Measurements from ENCODE around the gene RANGRF.
A peak's percentile ranks its signal among the peaks of the same experiment; 100 is the strongest.
"Not testable (repeated sequence)": the region's sequence is repeated elsewhere in the genome, so short reads cannot be mapped to it uniquely, and the experiment has no call there.

The RANGRF gene, protein sequence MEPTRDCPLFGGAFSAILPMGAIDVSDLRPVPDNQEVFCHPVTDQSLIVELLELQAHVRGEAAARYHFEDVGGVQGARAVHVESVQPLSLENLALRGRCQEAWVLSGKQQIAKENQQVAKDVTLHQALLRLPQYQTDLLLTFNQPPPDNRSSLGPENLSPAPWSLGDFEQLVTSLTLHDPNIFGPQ

GRCh38 chr17:8288336-8289102, at the start of gene RANGRF:
Gene RANGRF, plus strand, starts transcription at chr17:8288670. Its CDS starts 119 bp downstream, at chr17:8288789.
- peak; percentile 17 to 94 (median 80) for DNase-seq

- no peak for DNase-seq
Measured at GRCh38 chr17:8243827-8244226, 44.6 kb upstream of the RANGRF start.

DNA sequence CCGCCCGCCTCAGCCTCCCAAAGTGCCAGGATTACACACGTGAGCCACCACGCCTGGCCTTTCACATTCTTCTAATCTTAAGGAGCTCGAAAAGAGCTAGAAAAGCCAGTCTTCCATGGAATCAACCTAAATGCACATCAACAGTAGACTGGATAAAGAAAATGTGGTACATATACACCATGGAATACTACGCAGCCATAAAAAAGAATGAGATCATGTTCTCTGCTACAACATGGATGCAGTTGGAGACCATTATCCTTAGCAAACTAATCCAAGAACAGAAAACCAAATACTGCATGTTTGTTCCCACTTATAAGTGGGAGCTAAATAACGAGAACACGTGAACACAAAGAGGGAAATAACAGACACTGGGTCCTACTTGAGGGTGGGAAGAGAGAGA, 43.7 kb upstream of the RANGRF start:
- no peak for DNase-seq

DNA sequence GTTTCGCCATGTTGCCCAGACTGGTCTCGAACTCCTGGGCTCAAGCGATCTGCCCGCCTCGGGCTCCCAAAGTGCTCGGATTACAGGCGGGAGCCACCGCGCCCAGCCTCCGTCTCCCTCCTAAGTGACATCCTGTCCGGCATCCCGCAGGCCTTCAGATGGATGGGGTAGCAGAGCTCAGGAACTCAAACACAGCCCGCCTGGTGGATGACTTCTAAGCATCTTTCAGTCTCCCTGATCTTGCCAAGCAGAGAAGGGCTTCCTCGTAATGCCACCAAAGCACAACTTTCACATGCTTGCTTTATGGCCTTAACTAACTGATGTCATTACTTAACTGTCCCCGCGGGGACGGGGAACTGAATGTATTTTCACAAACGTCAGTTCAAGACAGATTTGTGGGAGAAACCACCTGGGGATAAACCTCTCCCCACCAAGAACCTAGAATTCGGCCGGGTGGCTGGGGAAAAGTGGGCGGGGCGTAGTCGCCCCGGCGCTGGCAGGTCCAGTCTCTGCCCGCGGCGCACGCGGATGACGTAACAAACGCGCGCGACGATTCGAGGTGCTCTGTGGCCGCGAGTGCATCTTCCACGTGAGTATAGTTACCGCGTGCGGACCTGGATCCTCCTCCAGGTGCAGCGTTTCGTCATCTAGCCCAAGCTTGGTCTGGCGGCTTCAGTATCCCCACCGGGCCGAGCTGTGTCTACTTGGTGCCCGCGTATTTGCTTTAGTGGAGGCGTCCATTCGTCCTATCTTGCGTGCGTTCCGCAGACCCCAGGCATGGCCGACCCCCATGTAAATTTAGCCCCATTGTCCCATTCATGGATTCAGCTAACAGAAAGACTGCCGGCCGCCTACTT, 39.5 kb upstream of the RANGRF start, which contains the start of gene PFAS:
Gene PFAS (plus strand): TSS at position 539 of the 857 bp plus-strand sequence. CDS start 4,649 bp downstream, outside the sequence.
- peak; percentile 57 to 95 (median 86) for DNase-seq

GRCh38 chr17:8249621-8250500, 38.6 kb upstream of the RANGRF start:
- DNase-seq = no peak

DNA sequence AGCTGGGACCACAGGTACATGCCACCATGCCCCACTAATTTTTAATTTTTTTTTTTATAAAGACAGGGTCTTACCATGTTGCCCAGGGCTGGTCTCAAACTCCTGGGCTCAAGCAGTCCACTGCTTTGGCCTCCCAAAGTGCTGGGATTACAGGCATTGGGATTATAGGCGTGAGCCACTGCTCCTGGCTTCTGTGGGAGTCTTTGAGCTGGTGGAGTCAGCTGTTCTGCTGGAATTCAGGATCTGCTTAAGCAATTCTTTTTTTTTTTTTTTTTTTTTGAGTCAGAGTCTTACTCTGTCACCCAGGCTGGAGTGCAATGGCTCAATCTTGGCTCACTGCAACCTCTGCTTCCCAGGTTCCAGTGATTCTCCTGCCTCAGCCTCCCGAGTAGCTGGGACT, 37.1 kb upstream of the RANGRF start:
- not testable (repeated sequence) for DNase-seq

- DNase-seq = peak in 11 of 56 donors; percentile 1 to 37 (median 4)
Measured at GRCh38 chr17:8253801-8254200, 34.7 kb upstream of the RANGRF start.

DNA sequence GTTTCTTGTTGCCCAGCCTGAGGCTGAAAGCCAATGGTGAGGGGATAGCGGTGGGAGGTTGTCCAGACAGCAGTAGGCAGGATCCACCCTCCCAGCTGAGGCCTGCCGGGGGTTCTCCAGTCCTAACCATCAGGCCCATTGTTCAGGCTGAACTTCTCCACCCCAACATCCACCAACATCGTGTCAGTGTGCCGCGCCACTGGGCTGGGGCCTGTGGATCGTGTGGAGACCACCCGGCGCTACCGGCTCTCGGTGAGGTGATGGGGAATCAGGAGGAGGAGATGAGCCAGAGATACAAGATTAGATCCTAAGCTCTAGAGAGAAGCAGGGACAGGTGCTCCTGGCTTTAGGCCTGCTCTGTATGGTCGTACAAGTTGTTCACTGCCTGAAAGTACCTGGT, 33.6 kb upstream of the RANGRF start:
- DNase-seq = no peak

DNA sequence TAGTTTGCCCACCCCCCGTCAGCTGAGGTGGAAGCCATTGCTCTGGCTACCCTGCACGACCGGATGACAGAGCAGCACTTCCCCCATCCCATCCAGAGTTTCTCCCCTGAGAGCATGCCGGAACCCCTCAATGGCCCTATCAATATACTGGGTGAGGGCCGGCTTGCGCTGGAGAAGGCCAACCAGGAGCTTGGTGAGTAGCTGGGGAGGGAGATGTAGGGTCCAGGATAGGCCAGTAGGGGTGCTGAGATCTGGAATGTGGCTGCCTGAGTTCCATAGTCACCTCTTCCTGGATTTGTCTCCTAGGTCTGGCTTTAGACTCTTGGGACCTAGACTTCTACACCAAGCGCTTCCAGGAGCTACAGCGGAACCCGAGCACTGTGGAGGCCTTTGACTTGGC, 33.0 kb upstream of the RANGRF start:
- DNase-seq = no peak

DNA sequence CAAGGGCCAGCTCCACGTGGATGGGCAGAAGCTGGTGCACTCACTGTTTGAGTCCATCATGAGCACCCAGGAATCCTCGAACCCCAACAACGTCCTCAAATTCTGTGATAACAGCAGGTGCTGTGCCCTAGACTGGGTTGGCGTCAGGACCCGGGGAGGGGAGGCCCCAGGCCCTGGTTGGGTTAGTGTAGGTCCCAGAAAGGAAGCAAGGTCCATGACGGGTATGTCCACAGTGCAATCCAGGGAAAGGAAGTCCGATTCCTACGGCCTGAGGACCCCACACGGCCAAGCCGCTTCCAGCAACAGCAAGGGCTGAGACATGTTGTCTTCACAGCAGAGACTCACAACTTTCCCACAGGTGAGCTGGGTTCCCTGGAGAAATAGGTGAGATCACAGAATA, 32.2 kb upstream of the RANGRF start:
- no peak for DNase-seq

DNA sequence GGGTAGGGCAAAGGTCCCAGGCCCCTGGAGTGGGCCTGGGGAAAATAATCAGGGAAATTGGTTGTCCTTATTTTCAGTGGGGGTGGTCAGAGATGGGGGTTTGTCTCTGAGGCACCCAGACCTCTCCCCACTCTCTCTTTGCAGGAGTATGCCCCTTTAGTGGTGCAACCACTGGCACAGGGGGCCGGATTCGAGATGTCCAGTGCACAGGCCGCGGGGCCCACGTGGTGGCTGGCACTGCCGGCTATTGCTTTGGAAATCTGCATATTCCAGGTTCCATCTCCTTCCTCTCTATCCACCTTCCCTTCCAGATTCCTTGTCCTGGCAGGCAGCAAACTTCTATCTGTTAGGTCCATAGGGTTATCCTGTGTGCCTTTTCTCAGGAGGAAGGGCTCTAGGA, 31.8 kb upstream of the RANGRF start:
- DNase-seq = no peak

DNA sequence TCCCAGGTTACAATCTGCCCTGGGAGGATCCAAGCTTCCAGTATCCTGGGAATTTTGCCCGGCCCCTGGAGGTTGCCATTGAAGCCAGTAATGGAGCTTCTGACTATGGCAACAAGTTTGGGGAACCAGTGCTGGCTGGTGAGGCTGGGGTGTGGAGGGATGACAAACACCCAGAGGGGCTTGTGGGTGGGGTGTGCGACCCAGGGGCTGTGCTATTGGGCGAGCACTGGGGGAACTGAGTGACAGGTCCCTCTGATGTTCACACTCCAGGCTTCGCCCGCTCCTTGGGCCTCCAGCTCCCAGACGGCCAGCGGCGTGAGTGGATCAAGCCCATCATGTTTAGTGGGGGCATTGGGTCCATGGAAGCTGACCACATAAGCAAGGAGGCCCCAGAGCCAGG, 30.7 kb upstream of the RANGRF start:
- no peak for DNase-seq

- DNase-seq = no peak
Measured at GRCh38 chr17:8264320-8264719, 24.1 kb upstream of the RANGRF start.

DNA sequence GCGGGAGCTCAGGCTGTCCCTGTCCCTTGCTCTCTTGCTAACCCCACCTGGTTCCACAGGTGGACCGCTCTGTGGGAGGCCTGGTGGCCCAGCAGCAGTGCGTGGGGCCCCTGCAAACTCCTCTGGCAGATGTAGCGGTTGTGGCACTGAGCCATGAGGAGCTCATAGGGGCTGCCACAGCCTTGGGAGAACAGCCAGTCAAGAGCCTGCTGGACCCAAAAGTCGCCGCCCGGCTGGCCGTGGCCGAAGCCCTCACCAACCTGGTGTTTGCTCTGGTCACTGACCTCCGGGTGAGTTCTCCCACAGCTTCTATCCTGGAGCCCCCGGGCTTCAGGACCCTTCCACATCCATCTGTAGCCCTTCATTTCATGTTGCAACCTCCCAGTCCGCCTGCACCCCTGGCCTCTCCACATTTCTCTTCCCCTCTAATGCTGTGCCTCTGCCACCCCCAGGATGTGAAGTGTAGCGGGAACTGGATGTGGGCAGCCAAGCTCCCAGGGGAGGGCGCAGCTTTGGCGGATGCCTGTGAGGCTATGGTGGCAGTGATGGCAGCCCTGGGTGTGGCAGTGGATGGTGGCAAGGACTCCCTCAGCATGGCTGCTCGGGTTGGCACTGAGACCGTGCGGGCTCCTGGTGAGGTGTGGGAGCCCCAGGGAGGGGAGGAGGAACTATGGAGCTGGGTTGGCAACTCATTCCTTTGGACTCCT, 23.5 kb upstream of the RANGRF start:
- DNase-seq = no peak

GRCh38 chr17:8266648-8267479, 21.6 kb upstream of the RANGRF start:
- no peak for DNase-seq

DNA sequence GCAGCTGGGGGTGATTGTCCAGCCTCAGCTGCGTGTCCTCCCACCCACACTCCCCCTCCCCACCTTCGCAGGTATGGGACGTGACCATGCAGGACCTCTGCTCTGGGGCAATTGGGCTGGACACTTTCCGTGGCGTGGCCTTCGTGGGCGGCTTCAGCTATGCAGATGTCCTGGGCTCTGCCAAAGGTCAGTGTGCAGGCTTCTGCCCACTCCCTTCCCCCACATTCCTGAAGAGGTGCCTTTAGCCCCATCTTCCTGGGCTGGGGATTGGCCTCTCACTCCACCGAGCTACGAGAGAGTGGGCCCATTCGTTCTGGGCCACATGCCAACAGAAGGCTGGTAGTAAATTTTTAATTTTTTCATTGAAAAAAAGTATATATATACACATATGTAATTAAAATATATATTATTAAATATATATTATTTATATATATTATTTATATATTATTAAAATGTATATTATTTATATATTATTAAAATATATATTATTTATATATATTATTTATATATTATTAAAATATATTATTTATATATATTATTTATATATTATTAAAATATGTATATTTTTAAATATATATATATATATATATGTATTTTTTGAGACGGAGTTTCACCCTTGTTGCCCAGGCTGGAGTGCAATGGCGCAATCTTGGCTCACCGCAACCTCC, 20.9 kb upstream of the RANGRF start:
- no peak for DNase-seq

- DNase-seq = no peak
Measured at GRCh38 chr17:8268550-8269298, 19.7 kb upstream of the RANGRF start.

DNA sequence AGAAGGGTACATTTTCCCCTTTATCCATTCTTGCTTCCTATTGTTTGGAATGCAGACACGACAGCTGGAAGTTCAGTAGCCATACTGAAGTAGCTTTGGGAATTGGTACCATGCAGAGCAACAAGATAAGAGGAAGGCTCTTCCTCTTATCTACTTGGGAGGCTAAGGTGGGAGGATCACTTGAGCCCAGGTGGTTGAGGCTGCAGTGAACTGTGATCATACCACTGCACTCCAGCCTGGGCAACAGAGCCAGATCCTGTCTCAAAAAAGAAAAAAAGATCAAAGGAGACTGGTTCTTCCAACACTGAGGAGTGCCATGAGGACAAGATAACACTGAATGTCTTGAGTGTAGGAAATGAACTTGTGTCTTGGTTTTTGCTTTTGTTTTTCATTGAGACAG, 16.0 kb upstream of the RANGRF start:
- DNase-seq = no peak

All from amygdala (tissue), 56 donors.